Islet precursor cell (in vitro differentiated cells): ENCODE data around the gene TPSB2.

Experiments used
- DNase-seq: peaks from one replicate; pipeline ENCODE4 v3.0.0-alpha.2; 2018

TPSB2 gene

GRCh38 chr16:1180549-1181403 is 49.2 kb downstream of the TPSB2 start:
- no peak for DNase-seq
